ENCODE data around the gene COL6A1. TPM values are rescaled to one million over a fixed set of nuclear protein-coding genes. Genes with fewer than 3 reads are reported as not detected.

The COL6A1 gene
- total and polyA plus RNA-seq, 2 of the 4 experiments (the other 2 are of a cell fraction): 173 to 1,578 TPM

- Histone ChIP-seq H4K5ac (ENCODE audit: low read depth, low read length) (no peak overlapping the region), H2BK20ac (ENCODE audit: low read depth, low read length) (no peak overlapping the region), H3K18ac (ENCODE audit: low read depth, low read length) (no peak overlapping the region), H2BK15ac (ENCODE audit: low read depth, low read length) (no peak overlapping the region), H2AK5ac (ENCODE audit: low read depth, low read length) (no peak overlapping the region; the same call in 1 of the 2 replicates), H4K20me1 (ENCODE audit: insufficient read depth, low read length) (peaks cover 76% of the 10 kb centered on the region), H3K9me1 (ENCODE audit: insufficient read depth, low read length) (0 out of 2 replicates have a peak, but pooled peaks cover 3% of the 10 kb centered on the region), H3K36me3 (ENCODE audit: control insufficient read depth, insufficient read depth, low read length) (peaks cover 97% of the 10 kb centered on the region), H3K27ac (ENCODE audit: insufficient read depth, low read length) (peak overlapping the region; percentile 42; the same call in 1 of the 2 replicates), H3K9ac (ENCODE audit: low read depth, low read length) (no peak overlapping the region), H3K56ac (ENCODE audit: extremely low read depth, insufficient read depth, low read length) (no peak overlapping the region), H4K8ac (ENCODE audit: low read depth in 2 of 2, low read length in 2 of 2) (no peak overlapping the region), H2AK9ac (replicated peaks; ENCODE audit: low read depth, low read length, poor library complexity) (no peak overlapping the region), H3K79me1 (ENCODE audit: low read depth in 1 of 2, low read length in 2 of 2) (peaks cover 26 to 67% of the 10 kb centered on the region in 2 experiments), H2BK5ac (ENCODE audit: low read depth, low read length, poor library complexity, severe bottlenecking) (no peak overlapping the region), H3K14ac (replicated peaks; ENCODE audit: low read depth, low read length) (no peak overlapping the region), H3K4ac (ENCODE audit: low read depth, low read length) (no peak overlapping the region), H3K4me2 (ENCODE audit: low read depth, low read length) (no peak overlapping the region), H3K4me1 (ENCODE audit: control insufficient read depth, insufficient read depth, low read length) (0 out of 2 replicates have a peak, but pooled peaks cover 1% of the 10 kb centered on the region), H2AFZ (replicated peaks; ENCODE audit: low read length, poor library complexity) (no peak overlapping the region), H3K23ac (ENCODE audit: low read depth, low read length) (no peak overlapping the region), H3K9me3 (ENCODE audit: control insufficient read depth, insufficient read depth, low read length) (no peaks in the 10 kb centered on the region), H3K4me3 (ENCODE audit: insufficient read depth, low read depth, low read length) (no peak overlapping the region), H2BK120ac (ENCODE audit: low read depth, low read length) (no peak overlapping the region), H3K27me3 (ENCODE audit: control insufficient read depth, insufficient read depth, low read length) (no peaks in the 10 kb centered on the region), H4K91ac (ENCODE audit: insufficient read depth, low read depth, low read length) (no peak overlapping the region)
- no TSS peak for BruUV-seq (replicated peaks)
- dilution Hi-C loops (cut with HindIII; ENCODE audit: low sequenced_read_pairs, unreplicated experiment): no loop called here
- CTCF ChIA-PET: no interaction called here
- in situ Hi-C loops (cut with MboI; ENCODE audit: low sequenced_read_pairs): no loop called here
- POLR2A ChIA-PET (ENCODE audit: unreplicated experiment): no interaction called here
- no peak for ATAC-seq (ENCODE audit: low read depth)
- WGBS, 2 experiments (ENCODE audit: extremely low coverage in 2 of 2, insufficient read length in 1 of 2): 100% methylated on average over 4 of the region's 9 CpGs; no CpG with 5 or more reads in 1 of the 2 experiments
- TF ChIP-seq MAZ (IDR thresholded peaks at IDR 0.05; ENCODE audit: borderline replicate concordance, low read depth, low read length) (no peak), CTCF (conservative IDR thresholded peaks at IDR 0.05; ENCODE audit: low read depth, low read length) (no peak), SMC3 (IDR thresholded peaks at IDR 0.05; ENCODE audit: low read depth, low read length) (no peak), BHLHE40 (IDR thresholded peaks at IDR 0.05; ENCODE audit: low read depth, low read length) (no peak), RCOR1 (IDR thresholded peaks at IDR 0.05; ENCODE audit: insufficient replicate concordance, low read length) (no peak), POLR2A (IDR thresholded peaks at IDR 0.05; ENCODE audit: low read depth, low read length) (no peak), NFE2L2 (IDR thresholded peaks at IDR 0.05; ENCODE audit: low read depth, low read length) (no peak)
- intact Hi-C loops (cut with micrococcal nuclease): loop anchor here (5.0 kb wide), 1 partner anchor 100 kb away; the partner anchor contains the start of gene COL6A2
- DNase-seq: no peak
Measured at GRCh38 chr21:45997205-45997494, 15.6 kb downstream of the COL6A1 start.

Measured in IMR-90 (cell line).